SKM-1 treated with dmso at 0.1 percent for 144 hours (cell line): Measurements from ENCODE around the gene LRRC47.
A peak's percentile ranks its signal among the peaks of the same experiment; 100 is the strongest.

ENCODE experiments used
- DNase-seq: peaks from one replicate; lab custom pipeline; 2025; ENCODE audit not compliant: unreplicated experiment; lab: John Stamatoyannopoulos, UW

LRRC47 gene

GRCh38 chr1:3796215-3797061 is at the start of gene LRRC47:
TSS of gene LRRC47 (minus strand) at chr1:3796498. CDS start at chr1:3796476, 22 bp downstream.
- DNase-seq = peak; percentile 79

GRCh38 chr1:3842912-3843311 is 46.6 kb upstream of the LRRC47 start:
- no peak for DNase-seq

- no peak for DNase-seq
These were observed 45.2 kb upstream of the LRRC47 start for GRCh38 chr1:3841491-3841890.

GRCh38 chr1:3838788-3839187 is 42.5 kb upstream of the LRRC47 start:
- DNase-seq = no peak

GRCh38 chr1:3837685-3838084 is 41.4 kb upstream of the LRRC47 start:
- no peak for DNase-seq

- no peak for DNase-seq
These were observed 40.9 kb upstream of the LRRC47 start for GRCh38 chr1:3837200-3837599.

GRCh38 chr1:3836421-3836820 is 40.1 kb upstream of the LRRC47 start:
- no peak for DNase-seq

GRCh38 chr1:3834701-3835100 is 38.4 kb upstream of the LRRC47 start:
- DNase-seq = no peak

GRCh38 chr1:3831689-3832088 is 35.4 kb upstream of the LRRC47 start:
- DNase-seq = no peak

GRCh38 chr1:3828391-3828790 is 32.1 kb upstream of the LRRC47 start:
- no peak for DNase-seq

GRCh38 chr1:3827813-3828307 is 31.6 kb upstream of the LRRC47 start:
- no peak for DNase-seq

GRCh38 chr1:3825356-3825755 is 29.1 kb upstream of the LRRC47 start:
- no peak for DNase-seq

- no peak for DNase-seq
These were observed 28.4 kb upstream of the LRRC47 start for GRCh38 chr1:3824650-3825049.

GRCh38 chr1:3822421-3822820 is 26.1 kb upstream of the LRRC47 start:
- no peak for DNase-seq

GRCh38 chr1:3821908-3822307 is 25.6 kb upstream of the LRRC47 start:
- DNase-seq = no peak

- no peak for DNase-seq
These were observed 25.1 kb upstream of the LRRC47 start for GRCh38 chr1:3821447-3821846.

GRCh38 chr1:3821004-3821403 is 24.7 kb upstream of the LRRC47 start:
- no peak for DNase-seq

- no peak for DNase-seq
These were observed 24.0 kb upstream of the LRRC47 start for GRCh38 chr1:3820316-3820715.

GRCh38 chr1:3819771-3820200 is 23.5 kb upstream of the LRRC47 start:
- DNase-seq = no peak

- DNase-seq = no peak
These were observed 21.7 kb upstream of the LRRC47 start for GRCh38 chr1:3817821-3818597.

- DNase-seq = no peak
These were observed 20.9 kb upstream of the LRRC47 start for GRCh38 chr1:3817138-3817740.
